ENCODE data around the gene SLC9A7.

SLC9A7 gene

GRCh38 chrX:46722742-46723568 is 36.0 kb downstream of the SLC9A7 start:
- DNase-seq (ENCODE audit: extremely low read depth, low read depth): no peak

GRCh38 chrX:46716796-46717195 is 42.1 kb downstream of the SLC9A7 start:
- TF ChIP-seq CTCF (IDR thresholded peaks at IDR 0.05; ENCODE audit: low read depth, low read length, missing control alignments): no peak
- no peak for DNase-seq (ENCODE audit: extremely low read depth, low read depth)
- no peak overlapping the region for H3K4me3 ChIP-seq (replicated peaks; ENCODE audit: low read depth, low read length)

More at GRCh38 chrX:46722742-46723568, 36.0 kb downstream of the SLC9A7 start:
- no peak for TF ChIP-seq CTCF (IDR thresholded peaks at IDR 0.05; ENCODE audit: low read depth, low read length, missing control alignments)
- no peak overlapping the region for H3K4me3 ChIP-seq (replicated peaks; ENCODE audit: low read depth, low read length)

DNA sequence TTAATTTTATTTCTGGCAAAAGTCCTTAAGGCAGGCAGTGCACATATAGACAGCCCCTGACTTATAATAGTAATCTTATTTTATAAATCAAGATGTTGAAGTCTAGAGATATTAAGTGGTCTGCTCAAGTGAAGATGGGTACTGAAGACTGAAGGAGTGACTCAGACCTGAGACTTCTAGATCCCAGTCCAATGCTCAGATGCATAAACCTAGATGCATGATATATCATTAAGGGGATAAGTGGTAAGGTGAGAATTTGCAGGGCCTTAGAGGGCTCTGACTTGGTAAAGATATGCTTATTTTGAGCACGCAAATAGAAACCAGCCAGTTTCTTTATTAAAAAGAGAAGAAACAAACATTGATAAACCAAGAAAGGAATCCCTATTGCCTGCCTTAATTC is 42.9 kb downstream of the SLC9A7 start:
- no peak for DNase-seq (ENCODE audit: extremely low read depth, low read depth)
- no peak for TF ChIP-seq CTCF (IDR thresholded peaks at IDR 0.05; ENCODE audit: low read depth, low read length, missing control alignments)
- no peak overlapping the region for H3K4me3 ChIP-seq (replicated peaks; ENCODE audit: low read depth, low read length)

DNA sequence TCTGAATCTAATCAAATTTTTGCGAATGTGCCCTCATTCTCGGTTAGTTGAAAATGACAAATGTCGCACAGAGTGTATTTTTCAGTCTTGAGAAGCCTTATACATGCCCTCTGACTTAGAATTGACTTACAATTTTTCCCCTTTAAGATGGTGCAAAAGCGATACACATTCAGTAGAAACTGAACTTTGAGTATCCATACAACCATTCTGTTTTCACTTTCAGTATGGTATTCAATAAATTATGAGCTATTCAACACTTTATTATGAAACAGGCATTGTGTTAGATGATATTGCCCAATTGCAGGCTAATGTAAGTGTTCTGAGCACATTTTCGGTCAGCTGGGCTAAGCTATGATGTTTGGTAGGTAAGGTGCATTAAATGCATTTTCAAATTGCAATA is 43.4 kb downstream of the SLC9A7 start:
- no peak overlapping the region for H3K4me3 ChIP-seq (replicated peaks; ENCODE audit: low read depth, low read length)
- DNase-seq (ENCODE audit: extremely low read depth, low read depth): no peak
- no peak for TF ChIP-seq CTCF (IDR thresholded peaks at IDR 0.05; ENCODE audit: low read depth, low read length, missing control alignments)

GRCh38 chrX:46713672-46714490 is 45.0 kb downstream of the SLC9A7 start:
- H3K4me3 ChIP-seq (replicated peaks; ENCODE audit: low read depth, low read length): no peak overlapping the region
- TF ChIP-seq CTCF (IDR thresholded peaks at IDR 0.05; ENCODE audit: low read depth, low read length, missing control alignments): no peak
- DNase-seq (ENCODE audit: extremely low read depth, low read depth): no peak

DNA sequence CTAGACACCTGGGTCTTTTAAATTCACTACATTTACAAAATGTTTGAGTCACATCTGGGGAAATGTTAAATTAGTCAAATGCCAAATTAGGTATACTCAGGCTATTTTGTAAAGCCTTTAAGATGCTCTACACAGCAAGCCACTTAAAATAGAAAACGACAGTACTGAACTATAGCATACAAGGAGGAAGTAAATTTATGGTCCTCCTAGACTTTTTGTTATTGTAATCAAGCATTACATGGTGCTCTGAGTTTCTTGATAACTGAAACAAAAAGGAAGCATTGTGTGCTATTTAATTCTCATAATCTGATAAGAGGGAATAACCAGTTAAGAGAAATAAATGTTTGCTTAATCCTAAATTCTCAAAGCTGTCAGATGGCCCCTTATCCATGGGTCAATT is 46.2 kb downstream of the SLC9A7 start:
- H3K4me3 ChIP-seq (replicated peaks; ENCODE audit: low read depth, low read length): no peak overlapping the region
- DNase-seq (ENCODE audit: extremely low read depth, low read depth): no peak
- TF ChIP-seq CTCF (IDR thresholded peaks at IDR 0.05; ENCODE audit: low read depth, low read length, missing control alignments): no peak

Measured in HFF-Myc (cell line).